AG20443 (cell line): ENCODE data around the gene MAGI1.

Experiments used
- DNase-seq: peaks from one replicate; pipeline ENCODE4 v3.0.0; 2012; ENCODE audit warnings: low spot score, mixed read lengths

Gene MAGI1

GRCh38 chr3:65352951-65353350 is 685.8 kb downstream of the MAGI1 start:
- DNase-seq, result no peak

GRCh38 chr3:65351753-65352152 is 687.0 kb downstream of the MAGI1 start:
- no peak for DNase-seq

- DNase-seq, result no peak
Measured at GRCh38 chr3:65350801-65351476, 687.8 kb downstream of the MAGI1 start.

DNA sequence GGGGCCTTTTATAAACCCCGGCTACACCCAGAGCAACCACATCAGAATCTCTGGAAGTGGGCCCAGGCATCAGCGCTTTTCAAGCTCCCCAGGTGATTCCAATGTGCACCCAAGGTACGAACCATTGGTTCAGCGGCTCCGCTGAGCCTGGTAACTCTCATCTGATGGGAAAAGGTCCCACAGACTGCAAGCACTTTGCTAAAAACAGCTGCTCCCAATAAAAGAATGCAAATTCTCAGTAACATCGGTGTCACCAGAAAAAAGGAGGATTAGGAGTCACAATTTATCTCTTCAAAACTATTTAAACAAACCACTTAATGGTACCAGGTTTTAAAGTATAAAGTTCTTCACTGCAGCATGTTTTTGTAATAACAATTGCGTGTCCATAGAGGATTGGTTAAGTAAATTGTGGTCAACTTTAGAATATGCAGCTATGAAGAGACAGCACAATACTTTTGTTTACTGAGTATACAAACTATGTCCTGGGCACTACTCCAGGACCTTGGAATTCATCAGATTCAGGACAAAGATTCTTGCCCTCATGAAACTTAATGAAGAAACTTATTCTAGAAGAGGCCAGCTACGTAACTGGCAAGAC is 690.2 kb downstream of the MAGI1 start:
- DNase-seq, result peak; percentile 26

DNA sequence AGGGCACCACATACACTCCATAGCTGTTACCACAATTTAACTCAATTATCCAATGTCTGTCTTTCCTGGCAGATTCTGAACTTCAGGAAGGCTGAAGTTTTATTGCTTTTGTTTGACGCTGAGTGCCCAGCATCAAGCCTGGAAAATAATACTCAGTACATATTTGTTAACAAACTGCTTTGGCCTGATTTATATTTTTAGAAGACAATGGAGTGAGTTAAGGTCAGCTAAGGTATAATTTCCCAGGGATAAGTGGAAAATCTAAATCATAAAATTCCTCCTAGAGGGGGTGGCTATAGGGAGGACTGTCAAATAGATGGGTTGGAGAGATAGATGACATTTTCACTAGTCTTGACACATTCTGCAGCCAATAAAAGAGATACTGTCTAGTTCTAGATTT is 691.6 kb downstream of the MAGI1 start:
- no peak for DNase-seq

GRCh38 chr3:65344846-65345245 is 693.9 kb downstream of the MAGI1 start:
- no peak for DNase-seq

DNA sequence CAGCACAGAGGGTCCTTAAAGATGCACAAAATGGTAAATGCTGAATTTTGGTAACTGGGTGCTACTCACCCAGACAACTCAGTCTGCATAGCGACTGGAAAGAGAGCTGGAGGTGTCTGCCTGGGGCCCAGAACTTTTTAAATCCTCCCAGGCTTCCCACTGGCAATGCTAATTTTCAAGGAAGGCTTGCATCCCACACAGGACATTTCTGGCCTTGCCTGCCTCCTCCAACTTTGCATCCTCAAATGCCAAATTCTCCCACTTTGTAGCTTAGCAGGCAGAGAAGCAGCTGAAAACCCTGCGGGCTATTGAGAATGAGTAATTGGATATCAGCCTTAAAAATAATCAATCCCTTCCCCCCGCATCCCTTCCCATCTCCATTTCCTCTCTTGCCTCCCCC is 694.3 kb downstream of the MAGI1 start:
- no peak for DNase-seq

- no peak for DNase-seq
Measured at GRCh38 chr3:65343736-65344135, 695.0 kb downstream of the MAGI1 start.

DNA sequence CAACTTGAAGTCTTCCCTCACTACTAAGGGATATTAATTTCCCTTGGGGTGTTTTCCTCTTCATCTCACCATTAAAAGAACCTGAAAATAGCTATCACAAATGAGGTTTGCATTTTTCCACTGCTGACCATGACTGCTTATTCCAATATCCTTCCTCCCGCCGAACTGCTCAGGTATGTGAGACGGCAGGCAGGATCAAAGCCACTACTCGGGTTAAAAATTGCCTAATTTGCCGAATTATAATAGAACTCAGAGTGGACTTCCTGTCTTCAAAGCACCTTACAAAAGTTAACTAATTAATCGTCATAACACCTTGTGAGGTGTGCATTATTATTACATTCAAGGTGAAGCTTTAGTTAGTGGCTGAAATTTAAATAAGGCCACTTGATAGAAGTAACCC is 695.7 kb downstream of the MAGI1 start:
- no peak for DNase-seq

DNA sequence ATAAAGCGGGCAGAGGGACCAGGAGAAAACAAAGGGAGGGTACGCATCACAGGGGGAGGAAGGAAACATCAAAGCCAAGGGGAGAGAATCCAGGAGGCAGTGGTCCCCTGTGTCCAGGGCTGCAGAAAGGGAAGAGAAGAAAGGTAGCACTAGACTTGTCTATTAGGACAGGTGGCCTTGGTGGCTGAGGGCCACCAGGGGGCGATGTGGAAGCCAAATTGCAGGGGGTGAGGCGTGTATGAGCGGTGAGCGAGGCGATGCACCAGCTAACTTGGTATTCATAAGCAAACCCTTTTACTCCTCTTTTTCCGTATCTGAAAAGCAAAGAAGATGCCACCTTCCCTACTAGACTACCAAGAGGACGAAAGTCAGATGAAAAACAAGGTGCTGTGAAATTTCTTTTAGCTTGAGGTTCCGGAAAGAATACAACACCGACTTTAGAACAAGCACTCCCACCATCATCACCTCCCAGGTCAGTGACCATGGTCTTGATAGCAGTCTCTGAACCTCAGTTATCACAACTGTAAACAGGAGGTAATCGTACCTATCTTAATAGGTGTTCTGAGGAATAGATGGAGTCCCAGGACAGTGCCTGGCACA is 696.5 kb downstream of the MAGI1 start:
- DNase-seq, result peak; percentile 51

- no peak for DNase-seq
Measured at GRCh38 chr3:65339192-65339740, 699.5 kb downstream of the MAGI1 start.

DNA sequence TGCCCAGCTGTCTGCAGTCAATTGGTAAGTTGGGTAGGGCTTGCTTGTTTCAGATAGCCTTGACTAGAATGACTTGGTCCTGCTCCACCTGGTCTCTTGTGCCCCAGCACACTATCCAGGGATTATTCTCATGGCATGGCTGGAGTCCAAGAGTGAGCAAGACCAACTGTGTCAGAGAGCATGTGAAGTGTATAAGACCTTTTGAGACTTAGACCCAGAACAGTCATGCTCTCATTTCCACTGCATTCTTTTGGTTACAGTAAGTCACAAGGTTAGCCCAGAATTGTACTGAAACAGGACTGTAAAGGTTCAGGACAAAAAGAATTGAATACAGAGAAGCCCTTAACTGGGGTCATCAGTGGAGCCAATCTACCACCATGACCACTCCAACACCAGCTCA is 700.1 kb downstream of the MAGI1 start:
- no peak for DNase-seq

DNA sequence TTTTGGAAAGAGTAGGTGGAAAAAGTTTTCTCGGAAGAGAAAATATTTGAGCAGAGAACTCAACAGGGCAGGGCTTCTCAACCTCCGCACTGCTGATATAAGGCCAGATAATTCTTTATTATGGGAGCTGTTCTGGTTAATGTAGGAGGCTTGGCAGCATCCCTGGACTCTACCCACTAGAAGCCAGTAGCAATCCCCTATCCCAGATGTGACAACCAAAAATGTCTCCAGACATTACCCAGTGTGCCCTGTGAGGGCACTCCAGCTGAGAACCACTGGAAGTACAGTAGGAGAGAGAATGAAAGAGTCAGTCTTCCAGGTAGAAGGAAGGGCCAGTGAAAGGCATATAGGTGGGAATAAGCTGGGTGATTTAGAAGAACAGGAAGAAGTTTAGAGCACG is 703.1 kb downstream of the MAGI1 start:
- DNase-seq, result no peak

GRCh38 chr3:65334045-65334665 is 704.6 kb downstream of the MAGI1 start:
- DNase-seq, result no peak

- DNase-seq, result no peak
Measured at GRCh38 chr3:65331730-65332129, 707.0 kb downstream of the MAGI1 start.

DNA sequence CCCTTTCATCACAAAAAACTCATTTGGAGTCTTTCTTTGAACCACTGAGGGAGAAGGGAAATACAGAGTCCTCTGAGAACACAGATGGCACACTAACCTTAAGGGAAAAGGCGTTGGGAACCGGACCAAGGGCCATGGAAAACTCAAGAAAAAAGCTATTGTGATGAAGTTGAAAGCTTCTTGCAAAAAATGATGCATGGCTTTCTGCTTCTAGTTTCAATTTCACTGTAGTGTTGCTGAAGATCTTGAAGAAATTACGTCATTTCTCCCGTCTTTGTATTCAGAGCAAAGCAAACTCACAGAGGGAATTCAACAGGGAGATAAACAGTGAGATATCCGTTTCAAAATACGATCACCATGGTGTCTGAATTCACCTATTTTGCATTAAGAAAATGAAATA is 708.6 kb downstream of the MAGI1 start:
- DNase-seq, result no peak

DNA sequence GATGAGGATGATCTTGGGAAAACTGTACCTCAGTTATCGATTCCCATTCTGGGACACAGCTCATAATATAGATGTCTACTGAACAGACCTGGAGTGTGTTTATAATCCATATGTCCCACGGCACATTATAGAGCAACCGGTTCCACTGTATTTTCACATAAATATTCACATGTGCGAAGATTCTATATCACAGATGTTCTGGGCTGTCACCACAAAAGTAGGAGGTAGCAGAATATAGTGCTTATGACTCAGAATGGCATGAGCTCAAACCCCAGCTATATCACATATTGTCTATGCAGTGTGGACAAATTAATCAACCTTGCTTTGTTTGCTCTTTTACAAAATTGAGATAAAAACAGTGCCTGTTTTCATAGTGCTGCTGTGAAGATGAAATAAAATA is 710.6 kb downstream of the MAGI1 start:
- DNase-seq, result no peak

DNA sequence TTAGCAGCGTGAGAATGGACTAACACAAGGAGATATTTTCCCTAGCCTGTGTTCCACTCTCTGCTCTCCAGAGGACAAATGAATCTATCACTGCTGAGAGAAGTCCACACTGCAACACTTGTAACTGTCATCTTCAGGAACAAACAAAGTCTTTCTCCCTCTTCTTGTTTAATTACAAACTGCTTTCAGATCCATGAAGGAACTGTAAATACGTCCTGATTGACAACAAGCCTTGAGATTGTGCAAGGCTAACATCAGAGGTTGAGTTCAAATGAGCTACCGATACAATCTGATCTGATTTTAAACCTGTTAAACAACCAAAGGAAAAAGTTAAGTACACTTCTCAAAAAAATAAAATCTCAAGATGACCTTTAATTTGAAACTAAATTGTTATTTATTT is 712.1 kb downstream of the MAGI1 start:
- DNase-seq, result no peak

GRCh38 chr3:65322910-65323309 is 715.8 kb downstream of the MAGI1 start:
- DNase-seq, result no peak

- DNase-seq, result peak; percentile 19
Measured at GRCh38 chr3:65318231-65318630, 720.5 kb downstream of the MAGI1 start.

GRCh38 chr3:65314916-65315315 is 723.8 kb downstream of the MAGI1 start:
- DNase-seq, result no peak

DNA sequence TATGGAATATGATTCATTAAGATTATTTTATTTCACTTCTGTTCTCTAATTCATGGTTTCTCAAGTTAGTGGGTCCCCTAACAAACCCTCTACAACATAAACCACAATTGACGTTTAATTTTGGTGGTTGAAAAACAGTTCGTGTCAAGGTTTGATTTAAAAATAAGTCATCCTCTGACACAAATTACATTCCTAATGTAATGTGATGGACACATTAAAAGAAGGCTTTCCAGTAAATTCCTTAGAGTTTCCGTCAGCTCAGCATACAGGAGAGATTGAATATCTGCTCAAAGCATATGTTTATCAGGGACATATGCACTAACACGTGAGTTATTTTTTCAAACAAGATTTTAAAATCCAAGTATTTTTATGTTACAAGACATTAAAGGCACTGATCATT is 724.4 kb downstream of the MAGI1 start:
- DNase-seq, result no peak

DNA sequence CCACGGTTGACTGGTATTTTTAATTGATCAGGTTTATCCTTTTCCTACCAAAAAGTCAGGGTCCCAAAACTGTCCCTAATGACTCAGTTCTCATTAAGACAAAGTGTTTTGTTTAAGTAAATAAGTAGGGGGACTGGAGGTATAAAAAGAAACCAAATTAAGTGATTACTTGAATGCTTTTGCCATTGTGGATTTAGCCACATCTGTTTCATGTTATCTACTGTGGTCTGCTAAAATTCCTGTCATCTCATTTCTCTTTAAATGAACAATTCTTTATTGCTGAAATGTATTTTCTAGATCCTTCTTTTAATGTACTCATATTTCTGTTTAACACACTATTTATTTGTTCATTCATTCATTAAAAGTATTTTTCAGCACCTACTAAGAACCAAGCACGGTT is 725.1 kb downstream of the MAGI1 start:
- DNase-seq, result no peak
